Activated CD8-positive, alpha-beta memory T cell treated with anti-CD3 and anti-CD28 coated beads for 1 hour (primary cell): ENCODE measurements around the gene KCNA10.
"Not testable (repeated sequence)": the region's sequence is repeated elsewhere in the genome, so short reads cannot be mapped to it uniquely, and the experiment has no call there.

ENCODE experiments used
- DNase-seq, 2 donors: peaks; one replicate each; pipeline ENCODE4 v3.0.0-alpha.2; 2020; ENCODE audit warnings: low read depth in 1 of 2; ENCODE audit errors: extremely low read depth in 1 of 2

Gene KCNA10

DNA sequence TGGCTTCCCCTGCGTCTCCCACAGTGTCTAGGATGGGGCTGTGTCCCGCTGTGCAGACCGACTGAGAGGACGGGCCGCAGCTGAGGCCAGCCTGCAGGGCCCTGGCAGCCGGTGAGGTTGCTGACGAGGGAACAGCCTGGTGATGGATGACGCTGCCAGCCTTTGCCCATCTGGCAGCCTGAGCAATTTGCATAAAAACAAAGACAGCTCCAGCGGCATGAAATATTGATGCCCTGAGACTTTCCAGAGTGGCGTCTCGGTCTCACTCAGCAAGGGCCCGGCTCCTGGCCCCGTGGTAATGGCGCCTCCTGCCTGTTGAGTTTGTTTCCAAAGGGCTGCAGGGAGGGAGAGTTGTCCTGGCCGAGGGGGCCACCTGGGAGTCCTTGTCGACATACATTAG, 19.1 kb upstream of the KCNA10 start:
- DNase-seq = no peak

DNA sequence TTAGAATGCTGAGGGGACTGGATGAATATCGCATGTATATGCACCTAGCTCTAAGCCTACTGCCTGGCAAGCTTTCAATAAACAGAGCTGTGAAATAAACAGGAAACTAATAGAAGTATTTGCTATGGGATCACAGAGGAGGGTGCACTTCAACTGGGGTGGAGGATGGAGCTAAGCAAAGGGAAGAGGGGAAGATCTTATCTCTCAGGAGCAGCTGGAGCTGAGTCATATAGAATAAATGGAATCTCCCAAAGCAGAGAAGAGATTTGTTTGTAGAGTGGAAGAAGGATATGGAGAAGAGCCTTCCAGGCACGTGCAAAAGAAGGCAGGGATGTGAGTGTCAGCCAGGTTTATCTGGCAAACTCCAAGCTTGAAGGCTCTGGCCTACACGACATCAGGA, 17.0 kb upstream of the KCNA10 start:
- DNase-seq = no peak

DNA sequence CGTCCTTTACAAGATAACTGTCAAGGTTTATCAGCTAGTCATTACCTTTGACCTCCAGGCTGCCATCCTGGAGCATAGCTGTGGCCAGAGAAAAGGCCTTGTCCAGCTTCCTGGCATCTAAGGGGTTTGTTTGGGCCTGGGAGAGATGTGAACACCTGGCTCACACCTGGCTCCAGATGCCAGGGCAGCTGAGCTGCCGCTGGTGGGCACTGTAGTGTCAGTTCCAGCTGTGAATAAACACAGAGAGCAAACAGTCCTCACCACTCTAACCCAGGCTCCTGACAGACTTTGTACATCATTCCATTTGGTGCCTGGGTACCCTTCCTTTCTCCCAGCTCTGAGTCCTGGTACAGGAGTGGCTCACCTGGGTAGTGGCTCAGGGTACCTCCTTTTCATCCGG, 14.3 kb upstream of the KCNA10 start:
- no peak for DNase-seq

DNA sequence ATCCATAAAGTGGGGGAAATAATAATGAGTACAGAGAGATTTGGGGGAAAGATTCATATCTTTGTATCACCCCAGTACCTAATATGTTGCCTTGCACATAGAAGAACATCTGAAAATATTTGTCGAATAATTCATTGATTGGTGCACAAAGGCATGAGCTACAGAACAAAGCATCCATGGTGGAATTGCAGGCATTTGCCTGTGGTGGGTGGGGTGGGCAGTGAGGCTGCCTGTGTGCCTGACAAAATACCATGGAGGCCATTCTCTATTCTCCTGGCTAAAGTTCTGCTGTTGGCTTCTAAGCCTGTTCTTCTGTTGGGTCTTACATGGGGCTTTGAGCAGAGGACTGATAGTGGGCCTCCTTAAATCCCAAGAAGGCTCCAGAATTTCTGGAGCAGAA, 10.0 kb upstream of the KCNA10 start:
- no peak for DNase-seq

DNA sequence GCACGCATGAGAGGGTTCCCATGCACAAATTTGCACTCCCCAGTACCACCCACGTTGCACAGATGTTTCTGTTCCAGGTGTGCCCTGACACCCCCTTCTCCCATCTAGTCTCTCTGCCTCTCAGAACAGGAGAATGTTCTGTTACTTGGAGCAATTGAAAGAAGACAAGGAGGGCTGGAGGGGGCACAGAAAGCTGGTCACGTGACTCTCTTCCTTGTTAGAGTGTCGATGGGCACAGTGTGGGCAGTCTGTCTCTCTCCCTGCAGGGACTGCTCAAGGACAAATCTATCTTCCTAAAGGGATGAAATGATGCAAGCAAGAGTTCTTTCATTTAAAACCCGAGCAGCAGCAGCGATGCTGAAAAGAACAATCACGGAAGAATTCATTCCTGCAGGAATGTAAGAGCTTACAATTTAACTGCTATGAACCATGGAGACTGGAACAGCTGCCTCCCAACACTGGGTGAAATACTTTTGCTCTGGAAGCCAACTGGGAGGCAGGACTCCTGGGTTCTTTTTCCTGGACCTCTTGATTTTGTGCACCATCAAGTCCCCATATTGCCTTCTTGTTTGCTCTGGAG, 7.3 kb upstream of the KCNA10 start:
- DNase-seq = no peak

DNA sequence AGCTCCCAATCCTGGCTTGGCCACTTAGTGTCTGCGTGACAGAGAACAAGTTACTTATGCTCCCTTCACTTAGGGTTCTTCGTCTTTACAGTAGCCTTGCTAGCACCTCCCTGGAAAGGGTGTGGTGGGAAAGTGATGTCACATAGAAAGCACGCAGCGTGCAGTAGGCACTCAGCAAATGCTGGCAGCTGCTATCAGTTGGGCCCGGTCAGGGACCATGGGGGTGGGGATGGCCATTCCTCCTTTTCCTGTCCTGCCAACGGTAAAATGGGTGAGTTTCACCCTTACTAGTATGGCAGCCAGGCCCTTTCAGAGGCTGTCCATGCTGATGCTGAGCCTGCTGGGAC, 6.2 kb upstream of the KCNA10 start:
- DNase-seq = no peak

DNA sequence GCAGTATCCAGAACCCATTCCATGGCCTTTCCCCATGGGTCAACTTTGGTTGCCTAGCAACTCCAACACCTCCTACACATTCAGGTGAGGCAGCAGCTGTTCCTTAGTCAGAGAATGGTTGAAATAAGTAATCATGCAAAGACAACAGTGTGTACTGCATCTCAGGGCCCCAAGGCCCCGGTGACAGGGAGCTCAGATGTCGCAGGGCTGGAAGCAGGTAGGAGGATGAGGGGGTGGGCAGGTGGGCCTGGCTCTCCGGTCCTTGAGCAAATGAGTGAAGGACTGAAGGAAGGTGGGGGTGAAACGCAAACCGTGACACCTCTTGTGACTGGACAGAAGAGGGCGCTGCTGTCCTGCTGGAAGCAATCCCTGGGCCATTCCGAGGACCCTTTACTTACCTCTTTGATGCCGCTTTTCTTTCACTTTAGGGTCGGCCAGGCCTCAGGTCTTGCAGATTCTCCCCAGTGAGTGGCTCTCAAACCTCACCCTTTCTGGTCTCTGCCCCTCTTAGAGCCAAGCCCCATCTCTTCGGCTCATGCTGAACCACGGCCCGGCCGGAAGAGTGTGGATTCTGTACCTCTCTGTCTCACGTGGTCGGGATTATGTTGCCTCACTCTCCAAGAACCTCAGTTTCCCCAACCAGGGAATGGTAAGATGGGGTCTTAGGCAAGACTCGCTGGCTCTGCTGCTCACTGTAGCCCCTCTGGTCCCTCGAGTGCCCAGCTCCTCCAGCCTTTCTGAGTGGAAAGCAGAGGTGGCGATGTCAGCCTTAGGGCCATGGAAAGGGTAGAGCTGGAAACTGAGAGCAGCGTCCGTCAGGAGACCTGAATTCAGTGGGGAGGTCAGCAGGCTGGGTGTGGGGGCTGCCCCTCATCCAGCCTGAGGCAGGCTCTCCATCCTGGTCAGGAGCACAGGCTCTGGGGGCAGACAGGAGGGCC, 5.6 kb upstream of the KCNA10 start:
- DNase-seq = peak in 1 of 2 donors; percentile 28

DNA sequence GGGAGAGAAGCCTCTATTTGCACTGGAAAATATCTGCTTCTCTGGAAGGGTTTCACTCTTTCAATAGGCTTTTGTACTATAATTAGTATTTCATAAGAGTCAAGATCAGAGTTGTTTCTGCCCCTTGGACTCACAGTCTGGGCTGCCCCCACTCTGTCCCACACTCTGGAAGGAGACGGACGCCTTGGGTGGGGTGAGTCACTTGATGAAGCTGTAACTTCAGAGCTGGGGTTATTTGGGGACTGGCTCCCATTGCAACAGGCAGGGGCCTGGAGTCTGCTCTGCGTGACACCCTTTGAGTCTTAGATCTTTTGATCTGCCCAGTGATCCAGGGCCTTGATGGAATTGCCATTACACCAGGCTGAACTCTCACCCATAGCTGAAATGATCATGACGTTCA, 4.0 kb upstream of the KCNA10 start:
- no peak for DNase-seq

DNA sequence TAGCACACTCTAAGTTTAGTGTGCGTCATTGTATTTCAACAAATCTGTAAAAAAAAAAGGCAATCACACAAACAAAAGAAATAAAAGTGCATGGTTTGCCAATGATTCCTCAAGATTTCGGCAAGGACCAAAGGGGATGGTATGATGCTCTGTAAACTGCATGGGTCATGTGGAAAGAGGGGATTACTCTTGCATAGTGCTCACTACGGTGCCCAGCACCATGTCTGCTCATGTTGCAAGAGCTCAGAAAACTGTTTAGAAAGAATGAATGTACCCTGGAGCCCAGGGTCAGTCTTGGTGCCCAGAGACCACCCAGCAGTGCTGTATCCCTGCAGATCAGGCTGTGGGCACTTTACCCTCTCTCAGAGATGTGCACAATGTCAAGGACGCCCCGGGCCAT, 3.6 kb upstream of the KCNA10 start:
- DNase-seq = no peak

DNA sequence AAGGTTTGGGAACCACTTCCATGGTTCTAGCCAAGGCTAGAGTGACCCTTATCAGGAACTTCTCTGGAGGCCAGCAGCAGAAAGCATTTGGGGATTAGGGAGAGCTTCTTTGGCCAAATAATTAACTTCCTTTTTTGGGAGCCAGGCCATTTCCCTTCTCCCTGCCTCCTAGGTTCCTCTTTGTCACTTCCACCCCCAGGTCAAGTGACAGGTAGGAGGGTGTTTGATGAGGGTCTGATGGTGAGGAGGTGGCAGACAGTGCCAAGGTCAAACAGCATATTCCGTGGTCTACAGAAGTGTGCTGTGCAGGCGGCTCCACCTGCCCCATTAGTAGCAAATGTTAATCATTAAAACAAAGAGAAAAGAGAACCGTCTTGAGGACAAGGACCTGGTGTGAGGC, 1.9 kb upstream of the KCNA10 start:
- no peak for DNase-seq

DNA sequence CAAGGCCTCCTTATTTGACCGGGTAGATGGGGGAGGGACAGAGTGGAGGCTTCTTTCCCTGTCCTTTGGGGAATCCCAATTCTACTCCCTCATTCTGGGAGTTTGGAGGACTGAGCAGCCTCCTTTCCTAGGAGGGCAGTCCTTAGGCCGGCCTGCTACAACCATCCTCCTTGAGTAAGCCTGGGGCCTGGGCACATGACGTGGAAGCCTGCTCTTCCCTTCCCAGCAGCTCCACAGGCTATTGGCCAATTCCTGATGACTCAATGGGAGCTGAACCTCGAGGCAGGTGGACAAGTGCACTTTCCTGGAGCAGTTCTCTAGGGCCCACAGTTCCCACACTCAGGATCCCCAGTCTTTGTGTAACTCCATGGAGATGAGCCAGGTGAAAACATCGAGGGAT, 3.1 kb downstream of the KCNA10 start:
- DNase-seq = no peak

DNA sequence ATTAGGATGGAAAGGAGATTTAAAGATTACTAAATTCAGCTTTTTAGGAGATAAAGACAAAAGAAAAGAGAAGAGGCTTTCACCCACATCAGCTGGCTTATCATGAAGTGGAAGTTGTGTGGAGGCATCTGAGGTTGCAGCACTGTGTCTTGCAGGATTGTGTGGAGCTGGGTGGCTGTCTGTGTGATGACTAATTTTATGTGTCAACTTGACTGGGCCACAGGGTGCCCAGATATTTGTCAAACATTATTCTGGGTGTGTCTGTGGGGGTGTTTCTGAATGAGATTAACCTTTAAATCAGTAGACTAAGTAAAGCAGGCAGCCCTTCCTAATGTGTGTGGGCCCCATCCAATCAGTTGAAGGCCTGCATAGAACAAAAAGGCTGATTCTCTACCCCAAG, 3.9 kb downstream of the KCNA10 start:
- no peak for DNase-seq

DNA sequence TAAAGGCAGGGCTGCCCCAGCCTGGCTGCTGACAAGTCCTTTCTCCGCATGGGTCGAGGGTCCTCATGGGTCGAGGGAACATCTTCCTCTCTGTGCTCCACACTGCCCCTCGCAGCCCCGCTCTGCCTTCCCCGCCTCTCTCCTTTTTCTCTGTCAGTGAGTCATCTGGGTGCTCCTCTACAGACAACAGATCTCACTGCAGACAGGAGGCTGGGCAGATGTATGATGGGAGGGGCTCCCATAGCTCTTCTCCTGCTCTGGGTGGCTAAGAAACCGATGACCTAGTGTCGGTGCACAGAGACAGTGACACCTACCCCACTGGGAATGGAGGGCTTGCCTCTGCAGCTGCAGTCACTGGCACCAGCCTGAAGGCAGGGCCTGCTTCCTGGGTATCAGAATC, 5.5 kb downstream of the KCNA10 start:
- no peak for DNase-seq

DNA sequence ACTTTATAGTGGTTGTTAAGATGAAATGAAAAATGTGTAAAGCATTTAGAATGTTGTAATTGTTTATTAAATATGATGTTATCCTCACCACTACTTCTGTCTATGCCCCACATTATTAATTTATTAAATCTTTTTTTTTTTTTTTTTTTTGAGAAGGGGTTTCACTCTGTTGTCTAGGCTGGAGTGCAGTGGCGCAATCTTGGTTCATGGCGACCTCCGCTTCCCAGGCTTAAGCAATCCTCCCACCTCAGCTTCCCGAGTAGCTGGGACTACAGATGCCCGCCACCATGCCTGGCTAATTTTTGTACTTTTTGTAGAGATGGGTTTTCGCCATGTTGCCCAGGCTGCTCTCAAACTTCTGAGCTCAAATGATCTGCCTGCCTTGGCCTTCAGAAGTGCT, 7.5 kb downstream of the KCNA10 start:
- no peak for DNase-seq

DNA sequence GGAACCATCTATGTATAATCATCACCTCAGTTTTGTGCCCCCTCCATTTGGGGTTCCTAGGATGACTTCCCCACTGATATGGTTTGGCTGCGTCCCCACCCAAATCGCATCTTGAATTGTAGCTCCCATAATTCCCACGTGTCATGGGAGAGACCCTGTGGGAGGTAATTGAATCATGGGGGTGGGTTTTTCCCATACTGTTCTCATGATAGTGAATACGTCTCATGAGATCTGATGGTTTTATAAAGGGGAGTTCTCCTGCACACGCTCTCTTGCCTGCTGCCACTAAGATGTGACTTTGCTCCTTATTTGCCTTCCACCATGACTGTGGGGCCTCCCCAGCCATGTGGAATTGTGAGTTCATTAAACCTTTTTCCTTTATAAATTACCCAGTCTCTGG, 8.1 kb downstream of the KCNA10 start:
- not testable (repeated sequence) for DNase-seq

DNA sequence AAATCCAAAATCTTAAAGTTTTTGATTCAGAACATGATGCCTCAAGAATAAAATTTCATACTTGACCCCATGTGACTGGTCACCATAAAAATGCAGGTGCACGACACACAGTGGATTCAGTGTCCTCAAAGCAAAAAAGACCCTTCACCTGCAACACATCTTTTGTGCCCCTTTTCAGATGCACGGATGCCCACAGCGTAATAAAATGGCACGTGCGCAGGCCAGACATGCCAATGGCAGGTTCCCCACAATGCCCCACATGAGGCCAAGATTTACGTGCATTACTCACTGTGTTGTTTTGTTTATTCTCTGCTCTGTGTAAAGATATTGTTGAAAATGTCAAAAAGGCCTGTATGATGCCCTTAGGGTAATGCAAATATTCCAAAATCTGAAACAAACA, 9.3 kb downstream of the KCNA10 start:
- no peak for DNase-seq

DNA sequence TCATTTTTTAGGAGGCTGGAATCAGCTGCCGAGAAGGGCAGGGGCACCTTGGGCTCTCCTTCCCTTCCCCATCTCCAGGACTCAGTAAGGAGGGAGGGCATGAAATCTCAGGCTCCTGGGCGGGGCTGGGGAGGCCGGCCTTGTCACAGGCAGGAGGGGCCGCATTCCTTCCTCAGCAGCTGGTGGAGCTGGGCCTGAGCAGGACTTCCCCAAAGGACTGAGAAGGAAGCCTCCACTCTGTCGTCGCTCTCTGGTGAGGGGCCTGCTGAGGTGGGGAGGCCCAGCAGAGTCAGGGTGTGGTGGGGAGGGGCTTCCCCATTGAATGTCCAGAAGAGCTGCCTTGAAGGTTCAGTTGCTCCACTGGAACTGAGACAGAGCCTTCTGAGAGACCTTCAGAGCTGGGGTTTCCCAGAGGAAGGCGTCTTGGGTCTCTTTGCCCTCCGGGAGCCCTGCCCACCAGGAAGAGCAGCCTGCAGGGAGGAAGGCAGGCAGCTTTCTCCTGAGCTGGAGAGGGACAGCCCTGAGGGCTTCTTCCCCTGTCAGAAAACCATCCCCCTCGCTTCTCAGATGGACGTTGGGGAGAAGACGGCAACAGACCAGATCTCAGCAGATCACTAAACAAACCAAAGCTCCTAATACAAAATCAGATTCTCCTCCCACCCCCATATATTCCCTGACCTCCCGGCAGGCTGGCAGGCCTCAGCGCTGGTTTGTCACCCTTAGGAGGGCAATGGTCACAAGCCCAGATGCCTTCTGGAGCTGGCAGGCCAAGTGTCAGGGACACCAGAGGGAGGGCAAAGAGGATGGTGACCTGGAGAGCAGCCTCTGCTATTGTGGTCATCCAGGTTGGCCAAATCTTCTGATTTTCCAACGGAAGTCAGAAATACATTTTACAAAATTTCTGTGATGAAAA, 10.7 kb downstream of the KCNA10 start:
- DNase-seq = no peak

DNA sequence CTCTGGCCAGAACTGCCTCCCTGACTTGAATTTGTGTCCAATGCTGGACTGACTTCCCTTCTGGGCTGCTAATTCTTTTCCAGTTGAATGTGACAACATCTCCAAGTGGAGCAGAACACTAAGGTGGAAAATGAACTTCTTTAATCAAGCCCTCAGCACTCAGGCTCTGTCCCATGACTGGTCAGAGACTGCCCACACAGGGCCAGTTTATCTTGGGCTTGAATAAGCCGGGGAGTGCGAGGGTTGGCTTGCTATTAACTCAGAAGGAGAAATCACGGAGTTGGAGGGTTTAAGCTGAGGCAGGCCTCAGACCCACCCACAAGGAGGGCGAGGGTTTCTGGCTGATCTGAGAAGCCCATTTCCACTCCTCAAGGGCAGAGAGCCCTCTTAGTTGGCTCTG, 12.4 kb downstream of the KCNA10 start:
- no peak for DNase-seq

DNA sequence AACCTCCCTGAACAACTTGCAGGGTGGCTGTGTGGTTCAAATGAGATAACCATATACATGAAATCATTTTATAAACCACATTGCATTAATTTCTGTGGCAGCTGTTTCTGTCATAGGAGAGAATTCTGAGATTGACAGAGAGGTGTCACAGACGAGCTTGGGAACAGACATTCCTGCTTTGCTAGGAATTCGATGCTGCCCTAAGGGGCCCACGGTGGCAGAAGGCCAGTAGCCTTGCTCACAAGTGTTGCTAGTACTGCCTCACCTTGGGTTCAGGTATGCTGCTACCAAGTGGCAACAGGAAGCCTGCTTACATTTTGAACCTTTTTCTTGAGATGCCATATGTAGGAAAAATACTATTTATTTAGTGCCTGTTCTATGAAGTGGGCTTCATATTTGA, 13.4 kb downstream of the KCNA10 start:
- no peak for DNase-seq

DNA sequence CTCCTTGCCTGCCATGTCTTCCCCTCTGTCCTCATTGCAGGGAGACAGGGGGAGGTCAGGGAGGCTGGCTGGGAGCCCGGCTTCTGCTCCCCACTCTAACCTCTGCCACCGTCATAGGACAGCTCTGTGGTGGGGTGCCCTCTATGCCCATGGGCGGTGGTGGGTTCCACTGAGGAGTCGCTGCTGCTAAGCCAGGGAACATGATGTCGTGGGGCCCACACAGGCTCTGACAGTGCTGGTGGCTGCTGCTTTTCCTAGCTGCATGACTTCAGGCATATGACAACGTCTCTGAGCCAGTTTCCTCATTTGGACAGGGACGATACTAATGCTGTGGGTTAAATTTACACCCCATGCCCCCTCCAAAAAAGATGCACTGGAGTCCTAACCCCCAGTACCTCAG, 14.7 kb downstream of the KCNA10 start:
- DNase-seq = no peak

DNA sequence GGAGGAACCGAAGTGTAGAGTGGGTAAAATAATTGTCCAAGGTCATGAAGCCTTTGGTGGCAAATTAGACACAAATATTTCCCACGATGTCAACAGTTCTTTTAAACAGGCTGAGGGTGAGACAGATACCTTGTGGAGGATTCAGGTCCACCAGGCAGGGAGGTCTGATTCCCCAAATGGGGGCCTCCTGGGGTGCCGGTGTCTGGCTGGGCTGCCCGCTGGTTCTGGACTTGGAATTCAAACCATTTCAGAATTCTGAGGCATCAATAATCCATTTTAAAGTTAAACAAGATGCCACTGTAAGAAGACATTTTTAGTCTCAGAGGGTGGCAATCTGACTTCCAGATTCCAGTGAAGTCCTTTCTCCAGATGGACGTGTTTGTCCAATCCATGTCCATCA, 15.5 kb downstream of the KCNA10 start:
- no peak for DNase-seq
